ENCODE data around the gene ZIM2. TPM values are rescaled to one million over a fixed set of nuclear protein-coding genes. Genes with fewer than 3 reads are reported as not detected.

Gene ZIM2
- total RNA-seq, 2 donors from 2014 or later = not detected

GRCh38 chr19:56814656-56815055 is 25.9 kb downstream of the ZIM2 start:
- Histone ChIP-seq H3K27ac (no peak overlapping the region), H3K36me3 (no peaks in the 10 kb centered on the region), H3K9ac (ENCODE audit: low read depth in 2 of 2, low read length in 2 of 2) (no peak overlapping the region), H3K4me1 (no peaks in the 10 kb centered on the region), H3K27me3 (no peaks in the 10 kb centered on the region), H3K9me3 (no peaks in the 10 kb centered on the region), H3K4me3 (no peak overlapping the region)
- no peak for TF ChIP-seq CTCF (IDR thresholded peaks at IDR 0.05)
- intact Hi-C loops (cut with DNase I) = no loop called here
- DNase-seq = no peak

- TF ChIP-seq CTCF (IDR thresholded peaks at IDR 0.05) = no peak
- H3K27ac ChIP-seq = no peak overlapping the region
- no peaks in the 10 kb centered on the region for H3K9me3 ChIP-seq
- H3K9ac ChIP-seq (ENCODE audit: low read depth in 2 of 2, low read length in 2 of 2) = no peak overlapping the region
- H3K4me1 ChIP-seq = no peaks in the 10 kb centered on the region
- H3K4me3 ChIP-seq = no peak overlapping the region
- H3K27me3 ChIP-seq = no peaks in the 10 kb centered on the region
- intact Hi-C loops (cut with DNase I) = no loop called here
- no peaks in the 10 kb centered on the region for H3K36me3 ChIP-seq
- no peak for DNase-seq
These were observed 27.0 kb downstream of the ZIM2 start for GRCh38 chr19:56813531-56813930.

GRCh38 chr19:56811480-56811879 is 29.0 kb downstream of the ZIM2 start:
- no peaks in the 10 kb centered on the region for H3K9me3 ChIP-seq
- no peaks in the 10 kb centered on the region for H3K27me3 ChIP-seq
- no peak overlapping the region for H3K4me3 ChIP-seq
- no peak overlapping the region for H3K9ac ChIP-seq (ENCODE audit: low read depth in 2 of 2, low read length in 2 of 2)
- H3K27ac ChIP-seq = no peak overlapping the region
- intact Hi-C loops (cut with DNase I) = no loop called here
- DNase-seq = no peak
- TF ChIP-seq CTCF (IDR thresholded peaks at IDR 0.05) = no peak
- no peaks in the 10 kb centered on the region for H3K36me3 ChIP-seq
- H3K4me1 ChIP-seq = no peaks in the 10 kb centered on the region

- TF ChIP-seq CTCF (IDR thresholded peaks at IDR 0.05) = no peak
- H3K27me3 ChIP-seq = no peaks in the 10 kb centered on the region
- no peaks in the 10 kb centered on the region for H3K9me3 ChIP-seq
- intact Hi-C loops (cut with DNase I) = no loop called here
- DNase-seq = no peak
- H3K4me3 ChIP-seq = no peak overlapping the region
- no peak overlapping the region for H3K27ac ChIP-seq
- no peaks in the 10 kb centered on the region for H3K4me1 ChIP-seq
- H3K36me3 ChIP-seq = no peaks in the 10 kb centered on the region
- H3K9ac ChIP-seq (ENCODE audit: low read depth in 2 of 2, low read length in 2 of 2) = no peak overlapping the region
These were observed 30.3 kb downstream of the ZIM2 start for GRCh38 chr19:56810260-56810659.

GRCh38 chr19:56808717-56809392 is 31.7 kb downstream of the ZIM2 start:
- Histone ChIP-seq H3K36me3 (no peaks in the 10 kb centered on the region), H3K4me3 (no peak overlapping the region), H3K4me1 (no peaks in the 10 kb centered on the region), H3K27ac (no peak overlapping the region), H3K27me3 (no peaks in the 10 kb centered on the region), H3K9me3 (no peaks in the 10 kb centered on the region), H3K9ac (ENCODE audit: low read depth in 2 of 2, low read length in 2 of 2) (no peak overlapping the region)
- intact Hi-C loops (cut with DNase I) = no loop called here
- no peak for TF ChIP-seq CTCF (IDR thresholded peaks at IDR 0.05)
- DNase-seq = no peak

Data from colonic mucosa (tissue), 4 donors.